Glutamatergic neuron (in vitro differentiated cells): ENCODE measurements around the gene CHD6. TPM values are rescaled to one million over a fixed set of nuclear protein-coding genes. Genes with fewer than 3 reads are reported as not detected.

Experiments used
- DNase-seq: peaks from one replicate; pipeline ENCODE4 v3.0.0; 2022
- H3K27ac Mint-ChIP-seq: one replicate; pipeline ENCODE4 v1.8.0; 2020; ENCODE audit warnings: mild to moderate bottlenecking, mixed read lengths, inconsistent platforms; ENCODE audit not compliant: unreplicated experiment
- H3K27me3 Mint-ChIP-seq: one replicate; pipeline ENCODE4 v1.8.0; 2020; ENCODE audit warnings: mild to moderate bottlenecking, moderate library complexity, mixed read lengths, inconsistent platforms; ENCODE audit not compliant: unreplicated experiment
- H3K36me3 Mint-ChIP-seq: one replicate; pipeline ENCODE4 v1.8.0; 2020; ENCODE audit warnings: mild to moderate bottlenecking, mixed read lengths, inconsistent platforms; ENCODE audit not compliant: unreplicated experiment
- H3K4me1 Mint-ChIP-seq: one replicate; pipeline ENCODE4 v1.8.0; 2020; ENCODE audit warnings: mild to moderate bottlenecking, low read depth, mixed read lengths, inconsistent platforms; ENCODE audit not compliant: unreplicated experiment
- H3K4me3 Mint-ChIP-seq: one replicate; pipeline ENCODE4 v1.8.0; 2020; ENCODE audit warnings: mild to moderate bottlenecking, mixed read lengths, inconsistent platforms; ENCODE audit not compliant: unreplicated experiment
- H3K9me3 Mint-ChIP-seq: one replicate; pipeline ENCODE4 v1.8.0; 2020; ENCODE audit warnings: mild to moderate bottlenecking, moderate library complexity, mixed read lengths, inconsistent platforms; ENCODE audit not compliant: unreplicated experiment
- CTCF ChIP-seq: fragments of 200-600 bp; sonication (generic); IDR thresholded peaks from one replicate; pipeline ENCODE4 v1.5.0; 2021; ENCODE audit not compliant: partially characterized antibody, unreplicated experiment
- total RNA-seq: library from RNA; stranded (reverse); fragmentation: NEBNext Ultra II Directional; extraction: Animal tissue kit (Norgen Biotek cat#: 25700); gene quantifications from one replicate; pipeline ENCODE4 v1.2.1, GENCODE V29; 2021; ENCODE audit not compliant: unreplicated experiment

Gene CHD6
- total RNA-seq, 1 donor from 2014 or later: 85.6 TPM

GRCh38 chr20:41436679-41437078, 181.5 kb downstream of the CHD6 start:
- DNase-seq: no peak
- no peaks in the 10 kb centered on the region for H3K36me3 Mint-ChIP-seq
- no peak for TF ChIP-seq CTCF
- no peak overlapping the region for H3K4me3 Mint-ChIP-seq
- H3K27ac Mint-ChIP-seq: no peak overlapping the region
- H3K4me1 Mint-ChIP-seq: no peaks in the 10 kb centered on the region
- H3K27me3 Mint-ChIP-seq: peaks cover 2% of the 10 kb centered on the region
- H3K9me3 Mint-ChIP-seq: no peaks in the 10 kb centered on the region

DNA sequence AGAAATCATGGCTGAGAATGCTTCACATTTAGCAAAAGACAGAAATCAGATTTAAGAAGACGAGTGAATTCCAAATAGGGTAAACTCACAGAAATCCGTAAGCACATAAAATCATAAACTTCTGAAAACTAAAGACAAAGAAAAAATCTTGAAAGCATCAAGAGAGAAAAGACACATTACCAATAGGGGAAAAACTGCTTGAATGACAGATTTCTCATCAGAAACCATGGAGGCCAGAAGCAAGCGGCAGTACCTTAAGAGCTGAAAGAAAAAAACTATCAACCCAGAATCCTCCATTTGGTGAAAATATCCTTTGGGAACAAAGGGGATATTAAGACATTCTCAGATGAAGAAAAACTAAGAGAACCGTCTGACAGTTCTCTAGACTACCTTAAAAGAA, 185.0 kb downstream of the CHD6 start:
- no peak for DNase-seq
- no peaks in the 10 kb centered on the region for H3K36me3 Mint-ChIP-seq
- TF ChIP-seq CTCF: no peak
- no peaks in the 10 kb centered on the region for H3K27me3 Mint-ChIP-seq
- H3K4me3 Mint-ChIP-seq: no peak overlapping the region
- H3K9me3 Mint-ChIP-seq: no peaks in the 10 kb centered on the region
- no peaks in the 10 kb centered on the region for H3K4me1 Mint-ChIP-seq
- no peak overlapping the region for H3K27ac Mint-ChIP-seq

GRCh38 chr20:41432746-41433145, 185.4 kb downstream of the CHD6 start:
- TF ChIP-seq CTCF: no peak
- Mint-ChIP-seq H3K4me1 (no peaks in the 10 kb centered on the region), H3K27ac (no peak overlapping the region), H3K9me3 (no peaks in the 10 kb centered on the region), H3K4me3 (no peak overlapping the region), H3K36me3 (no peaks in the 10 kb centered on the region), H3K27me3 (no peaks in the 10 kb centered on the region)
- DNase-seq: no peak

GRCh38 chr20:41428285-41428684, 189.9 kb downstream of the CHD6 start:
- no peaks in the 10 kb centered on the region for H3K9me3 Mint-ChIP-seq
- no peaks in the 10 kb centered on the region for H3K36me3 Mint-ChIP-seq
- no peak for TF ChIP-seq CTCF
- no peaks in the 10 kb centered on the region for H3K27me3 Mint-ChIP-seq
- H3K27ac Mint-ChIP-seq: no peak overlapping the region
- H3K4me1 Mint-ChIP-seq: no peaks in the 10 kb centered on the region
- H3K4me3 Mint-ChIP-seq: no peak overlapping the region
- DNase-seq: no peak

DNA sequence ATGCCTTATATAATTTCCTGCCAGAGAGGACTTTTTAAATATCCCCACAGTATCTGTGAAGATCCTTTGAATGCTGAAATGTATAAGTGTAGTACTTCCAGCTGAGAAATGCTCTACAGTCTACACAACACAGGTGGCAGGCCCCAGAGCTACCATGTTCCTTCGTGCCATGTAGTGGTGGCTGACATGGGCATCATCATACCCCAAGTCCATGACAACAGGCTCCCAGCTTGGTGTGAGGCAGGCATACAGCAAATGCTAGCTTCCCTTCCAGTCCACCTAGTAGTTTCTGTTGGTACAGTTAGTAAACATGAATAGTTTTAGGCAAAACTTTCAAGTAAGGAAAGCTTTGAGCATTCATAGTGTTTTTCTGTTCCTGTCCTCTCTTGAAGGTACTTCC, 190.3 kb downstream of the CHD6 start:
- Mint-ChIP-seq H3K36me3 (no peaks in the 10 kb centered on the region), H3K9me3 (no peaks in the 10 kb centered on the region), H3K4me1 (no peaks in the 10 kb centered on the region), H3K27ac (no peak overlapping the region), H3K4me3 (no peak overlapping the region), H3K27me3 (no peaks in the 10 kb centered on the region)
- DNase-seq: no peak
- no peak for TF ChIP-seq CTCF
